Muscle layer of colon (tissue), 2 donors: ENCODE data around the gene GRIN1.

Source experiments
- H3K27ac ChIP-seq: one replicate; pipeline ENCODE4 v1.7.0; 2013; ENCODE audit warnings: low read depth, mild to moderate bottlenecking, low read length, moderate library complexity
- H3K27me3 ChIP-seq, 2 donors: one replicate each; pipeline ENCODE4 v1.7.0; 2013; ENCODE audit warnings: low read length in 2 of 2, mild to moderate bottlenecking in 2 of 2; ENCODE audit not compliant: insufficient read depth in 2 of 2, control insufficient read depth in 1 of 2
- H3K36me3 ChIP-seq: one replicate; pipeline ENCODE4 v1.7.0; 2013; ENCODE audit warnings: mild to moderate bottlenecking, low read length; ENCODE audit not compliant: insufficient read depth
- H3K4me1 ChIP-seq: one replicate; pipeline ENCODE4 v1.7.0; 2013; ENCODE audit warnings: mild to moderate bottlenecking, low read length; ENCODE audit not compliant: insufficient read depth
- H3K4me3 ChIP-seq, 2 donors: one replicate each; pipeline ENCODE4 v1.7.0; 2013; ENCODE audit warnings: low read length in 2 of 2, low read depth in 1 of 2, mild to moderate bottlenecking in 1 of 2, moderate library complexity in 1 of 2
- H3K9ac ChIP-seq: one replicate; pipeline ENCODE4 v1.7.0; 2013; ENCODE audit warnings: low read length
- H3K9me3 ChIP-seq: one replicate; pipeline ENCODE4 v1.7.0; 2013; ENCODE audit warnings: mild to moderate bottlenecking, low read length
- donor health status: abdominal sarcoma.
- donor health status: Adenocarcinoma of cecum.

The GRIN1 gene

DNA sequence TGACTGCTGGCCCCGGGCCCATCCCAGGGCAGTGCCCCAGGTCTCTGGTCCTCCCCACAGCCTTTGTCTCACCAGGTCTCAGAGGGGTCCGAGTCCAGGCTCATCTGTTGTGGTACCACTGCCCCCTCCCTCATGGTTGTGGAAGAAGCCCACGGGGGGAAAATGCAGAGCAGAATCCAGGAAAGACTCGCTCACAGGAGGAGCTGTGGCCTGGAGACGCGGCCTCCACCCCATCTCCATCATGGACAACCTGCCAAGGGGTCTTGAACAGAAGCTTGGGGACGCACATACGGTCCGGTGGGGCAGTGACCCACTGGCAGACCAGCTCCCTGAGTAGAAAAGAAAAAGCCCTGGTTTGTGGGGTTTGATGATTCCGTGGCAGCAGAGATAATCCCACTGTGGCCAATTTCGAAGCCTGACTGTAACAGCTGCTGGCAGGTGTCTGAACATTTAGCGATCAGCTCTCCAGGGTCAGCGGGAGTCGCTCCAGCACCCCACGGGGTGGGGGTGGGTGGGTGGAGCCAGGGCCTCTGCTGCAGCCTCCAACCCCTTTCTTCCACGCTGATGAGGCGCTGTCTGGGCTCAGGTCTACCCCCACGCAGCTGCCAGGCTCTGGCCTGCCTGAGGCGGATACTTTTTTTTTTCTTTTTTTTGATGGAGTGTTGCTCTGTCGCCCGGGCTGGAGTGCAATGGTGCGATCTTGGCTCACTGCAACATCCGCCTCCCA lies 1.9 kb upstream of the GRIN1 start:
- Histone ChIP-seq H3K27me3 (peaks cover 22 to 57% of the 10 kb centered on the region in 2 donors), H3K4me3 (no peak overlapping the region), H3K9me3 (no peaks in the 10 kb centered on the region)

GRCh38 chr9:137138058-137138721 lies 764 bp upstream of the GRIN1 start:
- H3K4me1 ChIP-seq: no peaks in the 10 kb centered on the region
- H3K4me3 ChIP-seq: no peak overlapping the region
- no peak overlapping the region for H3K27ac ChIP-seq
- H3K36me3 ChIP-seq: no peaks in the 10 kb centered on the region
- H3K27me3 ChIP-seq: peaks cover 22 to 68% of the 10 kb centered on the region in 2 donors
- no peaks in the 10 kb centered on the region for H3K9me3 ChIP-seq
- no peak overlapping the region for H3K9ac ChIP-seq

More for the DNA sequence above, 1.9 kb upstream of the GRIN1 start:
- H3K36me3 ChIP-seq: no peaks in the 10 kb centered on the region
- no peaks in the 10 kb centered on the region for H3K4me1 ChIP-seq
- no peak overlapping the region for H3K27ac ChIP-seq
- H3K9ac ChIP-seq: no peak overlapping the region

DNA sequence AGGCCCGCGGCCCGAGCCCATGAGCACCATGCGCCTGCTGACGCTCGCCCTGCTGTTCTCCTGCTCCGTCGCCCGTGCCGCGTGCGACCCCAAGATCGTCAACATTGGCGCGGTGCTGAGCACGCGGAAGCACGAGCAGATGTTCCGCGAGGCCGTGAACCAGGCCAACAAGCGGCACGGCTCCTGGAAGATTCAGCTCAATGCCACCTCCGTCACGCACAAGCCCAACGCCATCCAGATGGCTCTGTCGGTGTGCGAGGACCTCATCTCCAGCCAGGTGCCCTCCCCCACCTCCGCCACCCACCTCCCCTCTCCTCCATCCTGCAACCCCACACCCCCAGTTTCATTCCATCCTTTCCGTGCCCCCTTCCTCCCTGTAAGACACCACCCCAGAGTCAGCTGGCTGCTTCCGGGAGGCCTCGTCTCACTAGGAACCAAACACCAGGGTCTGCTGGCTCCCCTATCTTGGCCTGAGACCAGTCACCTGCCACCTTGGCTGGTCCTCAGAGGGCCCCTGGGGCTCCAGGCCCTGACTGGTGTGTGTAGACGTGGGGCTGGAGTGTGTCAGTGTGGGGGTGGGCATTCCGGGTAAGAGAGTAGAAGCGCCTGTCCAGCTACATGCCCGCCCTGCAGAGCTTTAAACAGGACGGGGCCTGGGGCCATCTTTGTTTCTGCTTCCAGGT lies 655 bp downstream of the GRIN1 start:
- Histone ChIP-seq H3K4me3 (no peak overlapping the region), H3K36me3 (no peaks in the 10 kb centered on the region), H3K27ac (no peak overlapping the region), H3K4me1 (no peaks in the 10 kb centered on the region), H3K27me3 (peaks cover 22 to 74% of the 10 kb centered on the region in 2 donors), H3K9ac (no peak overlapping the region), H3K9me3 (no peaks in the 10 kb centered on the region)

DNA sequence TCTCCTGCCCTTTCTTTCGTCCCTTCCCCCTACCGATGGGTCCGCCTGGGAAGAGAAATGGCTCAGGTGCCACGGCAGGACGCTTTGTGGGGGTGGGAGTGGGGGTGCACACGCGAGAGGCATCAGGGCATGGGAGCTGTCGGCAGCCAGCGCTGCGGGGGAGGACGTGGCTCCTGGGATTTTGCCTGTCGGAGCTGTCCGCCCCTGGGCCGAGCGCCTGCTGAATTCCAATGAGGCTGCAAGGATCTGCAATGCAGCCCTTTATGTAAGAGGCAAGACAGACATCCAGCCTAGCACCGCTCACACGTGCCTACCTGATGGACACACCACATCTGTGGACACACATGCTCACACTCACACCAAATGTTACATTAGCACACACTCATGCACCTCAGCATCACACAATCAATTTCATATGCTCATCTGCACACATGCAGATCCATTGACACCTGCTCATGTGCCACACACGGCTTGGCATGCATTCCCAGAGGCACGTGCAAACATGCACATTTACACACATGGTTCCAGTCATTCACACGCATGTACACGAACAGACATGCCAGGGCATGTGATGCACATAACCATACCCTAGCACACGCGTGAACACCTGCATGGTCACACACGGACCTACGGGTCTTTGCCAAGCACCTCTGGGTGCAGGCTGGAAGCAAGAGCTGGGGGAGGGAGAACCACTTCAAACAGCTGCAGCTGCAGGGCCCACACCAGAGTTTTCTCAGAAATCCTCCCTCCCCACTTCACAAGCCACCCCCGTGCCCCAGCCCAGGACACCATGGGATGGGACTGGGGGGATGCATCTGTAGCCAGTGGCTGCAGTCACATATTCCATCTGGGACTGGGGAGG lies 1.4 kb downstream of the GRIN1 start:
- H3K27ac ChIP-seq: no peak overlapping the region
- H3K9ac ChIP-seq: no peak overlapping the region
- H3K4me1 ChIP-seq: no peaks in the 10 kb centered on the region
- H3K9me3 ChIP-seq: no peaks in the 10 kb centered on the region
- peaks cover 22 to 74% of the 10 kb centered on the region in 2 donors for H3K27me3 ChIP-seq
- no peak overlapping the region for H3K4me3 ChIP-seq
- H3K36me3 ChIP-seq: no peaks in the 10 kb centered on the region

- H3K27me3 ChIP-seq: peaks cover 22 to 73% of the 10 kb centered on the region in 2 donors
- H3K9me3 ChIP-seq: no peaks in the 10 kb centered on the region
- no peak overlapping the region for H3K4me3 ChIP-seq
- no peaks in the 10 kb centered on the region for H3K36me3 ChIP-seq
- H3K9ac ChIP-seq: no peak overlapping the region
- H3K4me1 ChIP-seq: no peaks in the 10 kb centered on the region
- H3K27ac ChIP-seq: no peak overlapping the region
Observed at GRCh38 chr9:137141050-137141810, 2.3 kb downstream of the GRIN1 start.

- no peak overlapping the region for H3K9ac ChIP-seq
- H3K27ac ChIP-seq: no peak overlapping the region
- no peak overlapping the region for H3K4me3 ChIP-seq
- H3K36me3 ChIP-seq: no peaks in the 10 kb centered on the region
- no peaks in the 10 kb centered on the region for H3K9me3 ChIP-seq
- peaks cover 22 to 72% of the 10 kb centered on the region in 2 donors for H3K27me3 ChIP-seq
- no peaks in the 10 kb centered on the region for H3K4me1 ChIP-seq
Observed at GRCh38 chr9:137141976-137142936, 3.3 kb downstream of the GRIN1 start.

GRCh38 chr9:137143459-137143858 lies 4.5 kb downstream of the GRIN1 start:
- H3K4me1 ChIP-seq: no peaks in the 10 kb centered on the region
- peaks cover 14 to 72% of the 10 kb centered on the region in 2 donors for H3K27me3 ChIP-seq
- H3K9me3 ChIP-seq: no peaks in the 10 kb centered on the region
- H3K36me3 ChIP-seq: no peaks in the 10 kb centered on the region
- H3K27ac ChIP-seq: no peak overlapping the region
- H3K4me3 ChIP-seq: no peak overlapping the region
- no peak overlapping the region for H3K9ac ChIP-seq

DNA sequence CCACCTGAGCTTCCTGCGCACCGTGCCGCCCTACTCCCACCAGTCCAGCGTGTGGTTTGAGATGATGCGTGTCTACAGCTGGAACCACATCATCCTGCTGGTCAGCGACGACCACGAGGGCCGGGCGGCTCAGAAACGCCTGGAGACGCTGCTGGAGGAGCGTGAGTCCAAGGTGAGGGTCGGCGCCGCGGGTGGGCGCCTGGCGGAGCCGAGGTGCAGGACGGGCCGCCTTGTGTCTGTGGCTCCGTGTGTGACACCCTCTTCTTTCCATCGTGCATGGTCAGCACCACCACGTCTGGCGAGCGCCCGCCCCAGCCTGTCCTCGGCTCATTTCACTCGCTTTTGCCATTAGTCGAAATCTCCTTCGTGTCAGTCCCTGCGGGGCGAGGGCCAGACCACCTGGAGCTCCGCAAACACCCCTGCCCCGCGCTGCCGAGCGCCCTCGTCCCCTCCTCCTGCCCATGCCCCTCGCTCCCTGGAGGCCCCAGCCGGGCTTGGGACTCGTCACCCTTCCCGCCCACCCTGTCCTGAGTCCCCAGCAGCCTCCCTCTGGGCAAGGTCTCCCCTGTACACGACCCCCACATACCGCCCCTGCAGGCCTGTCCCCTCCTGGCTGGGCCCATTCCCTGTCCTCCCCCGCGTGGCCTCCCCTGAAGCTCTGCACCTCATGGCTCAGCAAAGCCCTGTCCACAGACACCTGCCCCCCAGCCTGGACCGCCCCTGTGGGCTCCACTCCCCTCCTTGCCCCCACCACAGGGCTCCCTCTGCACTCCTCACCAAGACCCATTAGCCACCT lies 7.0 kb downstream of the GRIN1 start:
- peaks cover 0 to 70% of the 10 kb centered on the region in 2 donors for H3K27me3 ChIP-seq
- H3K9ac ChIP-seq: no peak overlapping the region
- H3K27ac ChIP-seq: no peak overlapping the region
- H3K4me3 ChIP-seq: no peak overlapping the region
- H3K36me3 ChIP-seq: no peaks in the 10 kb centered on the region
- H3K4me1 ChIP-seq: no peaks in the 10 kb centered on the region
- H3K9me3 ChIP-seq: no peaks in the 10 kb centered on the region

- H3K9ac ChIP-seq: no peak overlapping the region
- H3K4me3 ChIP-seq: no peak overlapping the region
- peaks cover 0 to 64% of the 10 kb centered on the region in 2 donors for H3K27me3 ChIP-seq
- no peaks in the 10 kb centered on the region for H3K4me1 ChIP-seq
- H3K27ac ChIP-seq: no peak overlapping the region
- H3K36me3 ChIP-seq: no peaks in the 10 kb centered on the region
- no peaks in the 10 kb centered on the region for H3K9me3 ChIP-seq
Observed at GRCh38 chr9:137146527-137146918, 7.6 kb downstream of the GRIN1 start.
